Hepatocyte (in vitro differentiated cells): ENCODE data around the gene SNCAIP.

Experiments used
- EZH2 ChIP-seq: fragments of 200-600 bp; sonication (generic); IDR thresholded peaks from 2 replicates; pipeline ENCODE4 v1.6.1; 2016; ENCODE audit warnings: antibody characterized with exemption, mild to moderate bottlenecking, borderline replicate concordance
- EZH2phosphoT487 ChIP-seq: fragments of 200-600 bp; sonication (generic); IDR thresholded peaks from one replicate; pipeline ENCODE4 v1.6.1; 2018; ENCODE audit warnings: antibody characterized with exemption, mild to moderate bottlenecking, low read depth, moderate library complexity; ENCODE audit not compliant: unreplicated experiment, severe bottlenecking
- TF ChIP-seq, protein P1 (sequence below): fragments of 200-600 bp; sonication (generic); IDR thresholded peaks from 2 replicates; pipeline ENCODE4 v1.5.1; 2016; ENCODE audit warnings: antibody characterized with exemption, mild to moderate bottlenecking; ENCODE audit not compliant: poor library complexity

DNA sequence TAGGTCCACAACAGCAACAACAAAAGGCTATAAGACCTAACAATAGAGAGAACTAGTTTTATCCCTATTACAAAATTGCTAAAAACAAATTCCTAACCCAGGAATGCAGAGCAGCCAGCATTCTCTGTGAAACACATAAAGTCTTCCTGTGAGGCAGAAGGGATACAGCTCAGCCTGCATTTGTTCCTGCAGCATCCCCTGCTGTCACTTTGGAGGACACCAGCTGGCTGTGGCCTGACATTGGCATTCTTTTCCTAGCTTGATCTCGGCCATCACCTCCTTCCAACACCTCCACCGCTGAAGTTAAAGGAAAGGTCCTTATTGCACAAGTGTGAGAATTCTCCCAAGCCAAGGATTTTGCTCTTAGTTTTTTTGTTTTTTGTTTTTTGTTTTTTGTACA, 186.1 kb downstream of the SNCAIP start:
- TF ChIP-seq, protein P1, sequence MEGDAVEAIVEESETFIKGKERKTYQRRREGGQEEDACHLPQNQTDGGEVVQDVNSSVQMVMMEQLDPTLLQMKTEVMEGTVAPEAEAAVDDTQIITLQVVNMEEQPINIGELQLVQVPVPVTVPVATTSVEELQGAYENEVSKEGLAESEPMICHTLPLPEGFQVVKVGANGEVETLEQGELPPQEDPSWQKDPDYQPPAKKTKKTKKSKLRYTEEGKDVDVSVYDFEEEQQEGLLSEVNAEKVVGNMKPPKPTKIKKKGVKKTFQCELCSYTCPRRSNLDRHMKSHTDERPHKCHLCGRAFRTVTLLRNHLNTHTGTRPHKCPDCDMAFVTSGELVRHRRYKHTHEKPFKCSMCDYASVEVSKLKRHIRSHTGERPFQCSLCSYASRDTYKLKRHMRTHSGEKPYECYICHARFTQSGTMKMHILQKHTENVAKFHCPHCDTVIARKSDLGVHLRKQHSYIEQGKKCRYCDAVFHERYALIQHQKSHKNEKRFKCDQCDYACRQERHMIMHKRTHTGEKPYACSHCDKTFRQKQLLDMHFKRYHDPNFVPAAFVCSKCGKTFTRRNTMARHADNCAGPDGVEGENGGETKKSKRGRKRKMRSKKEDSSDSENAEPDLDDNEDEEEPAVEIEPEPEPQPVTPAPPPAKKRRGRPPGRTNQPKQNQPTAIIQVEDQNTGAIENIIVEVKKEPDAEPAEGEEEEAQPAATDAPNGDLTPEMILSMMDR = peak; percentile 58
- no peak for TF ChIP-seq EZH2
- no peak for TF ChIP-seq EZH2phosphoT487
